GM18517 (cell line): ENCODE data around the gene SLC29A3.
"Not testable (repeated sequence)": the region's sequence is repeated elsewhere in the genome, so short reads cannot be mapped to it uniquely, and the experiment has no call there.

ENCODE experiments used
- ATAC-seq: cut with Tn5 transposase; IDR thresholded peaks from one replicate; pipeline ENCODE4 v1.9.1; 2021; ENCODE audit warnings: mild to moderate bottlenecking, moderate library complexity; ENCODE audit not compliant: unreplicated experiment

The SLC29A3 gene

DNA sequence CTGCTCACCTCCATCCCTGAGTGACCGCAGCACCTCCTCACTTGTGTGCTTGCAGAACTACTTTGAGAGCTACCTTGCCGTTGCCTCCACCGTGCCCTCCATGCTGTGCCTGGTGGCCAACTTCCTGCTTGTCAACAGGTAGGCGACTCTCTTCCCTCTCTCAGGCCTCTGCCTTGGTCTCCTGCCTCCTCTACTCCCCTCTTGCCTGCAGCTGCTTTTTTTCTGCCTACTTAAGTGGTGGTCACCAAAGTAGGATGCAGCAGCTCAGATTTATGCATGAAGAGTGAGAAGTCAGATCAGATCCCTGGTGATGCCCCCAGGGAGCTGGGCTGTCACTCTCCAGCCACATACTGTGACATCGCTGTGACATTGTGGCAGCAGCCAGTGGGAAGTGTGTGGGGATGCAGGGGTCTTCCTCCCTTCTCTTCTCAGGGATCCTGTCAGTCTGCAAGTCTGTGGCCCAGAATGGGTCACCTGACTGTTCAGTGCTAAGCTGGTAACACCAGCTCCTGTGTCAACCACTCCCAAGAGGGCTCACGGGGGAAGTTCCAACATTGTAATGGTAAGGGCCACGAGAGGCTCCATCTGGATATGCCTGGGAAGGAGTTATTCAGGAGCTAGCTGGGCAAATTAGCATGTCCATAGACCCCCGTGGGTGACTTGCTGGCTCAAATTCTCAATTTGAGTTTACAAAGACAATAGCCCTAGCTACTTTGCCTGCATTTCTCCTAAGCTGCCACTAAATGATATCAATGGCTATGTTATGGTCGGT lies 25.3 kb downstream of the SLC29A3 start:
- ATAC-seq, result no peak

DNA sequence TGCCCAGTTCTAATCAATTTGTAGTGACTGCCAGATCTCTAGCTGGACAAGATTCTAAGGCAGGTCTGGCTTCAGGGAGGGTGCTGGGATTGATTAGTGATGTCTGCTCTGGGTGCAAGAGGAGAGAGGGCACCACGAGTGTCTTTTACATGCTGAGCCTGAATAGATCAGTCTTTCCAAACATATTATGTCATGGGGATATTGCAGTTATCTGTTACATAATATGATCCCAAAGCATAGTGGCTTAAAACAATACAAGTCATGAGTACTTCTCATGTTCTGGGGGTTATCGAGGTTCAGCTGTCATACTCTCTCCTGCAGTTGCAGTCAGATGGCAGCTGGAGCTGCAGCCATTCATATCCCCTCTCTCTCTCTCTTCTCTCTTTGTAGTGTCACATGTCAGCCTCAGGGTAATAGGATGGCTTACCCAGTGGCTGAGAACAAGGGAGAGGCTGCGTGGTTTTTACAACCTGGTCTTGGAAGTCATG lies 26.0 kb downstream of the SLC29A3 start:
- ATAC-seq, result no peak

DNA sequence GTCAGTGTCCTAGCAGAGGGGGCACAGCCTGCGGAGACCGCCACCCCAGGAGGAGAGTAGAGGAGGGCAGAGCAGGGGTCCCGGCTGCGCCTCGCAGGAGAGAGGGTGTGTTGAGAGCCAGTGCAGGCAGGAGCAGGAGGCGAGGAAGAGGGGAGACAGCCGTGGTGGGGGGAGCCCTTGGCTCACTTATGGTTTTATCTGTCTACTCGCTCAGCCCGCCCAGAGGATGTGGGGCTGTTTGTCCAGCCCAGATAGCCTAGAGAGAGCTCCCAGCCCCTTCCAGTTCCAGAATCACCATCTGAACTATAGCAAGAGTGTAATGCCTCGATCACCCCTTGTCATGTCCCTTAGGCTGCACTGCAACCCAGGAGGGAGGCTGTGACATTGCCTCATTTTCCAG lies 26.6 kb downstream of the SLC29A3 start:
- ATAC-seq, result no peak

DNA sequence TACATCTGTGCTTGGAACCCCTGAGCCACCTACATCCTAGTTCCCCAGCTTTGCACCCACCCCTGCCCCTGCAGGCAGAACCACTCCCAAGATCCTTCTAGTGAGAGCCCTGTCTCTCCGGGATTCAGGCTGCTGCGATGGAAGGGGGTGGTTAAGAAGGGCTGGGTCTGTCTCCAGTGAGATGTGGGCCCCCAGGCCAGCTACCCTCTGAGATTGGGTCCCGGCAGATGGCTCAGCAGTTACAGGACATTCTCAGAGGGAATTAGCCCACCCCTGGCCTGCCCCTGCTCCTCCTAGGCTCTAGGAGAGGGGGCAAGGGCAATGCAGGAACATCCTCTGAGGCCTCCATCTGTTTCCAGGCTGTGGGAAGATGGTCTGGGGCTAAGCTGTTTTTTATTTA lies 27.7 kb downstream of the SLC29A3 start:
- ATAC-seq, result no peak

DNA sequence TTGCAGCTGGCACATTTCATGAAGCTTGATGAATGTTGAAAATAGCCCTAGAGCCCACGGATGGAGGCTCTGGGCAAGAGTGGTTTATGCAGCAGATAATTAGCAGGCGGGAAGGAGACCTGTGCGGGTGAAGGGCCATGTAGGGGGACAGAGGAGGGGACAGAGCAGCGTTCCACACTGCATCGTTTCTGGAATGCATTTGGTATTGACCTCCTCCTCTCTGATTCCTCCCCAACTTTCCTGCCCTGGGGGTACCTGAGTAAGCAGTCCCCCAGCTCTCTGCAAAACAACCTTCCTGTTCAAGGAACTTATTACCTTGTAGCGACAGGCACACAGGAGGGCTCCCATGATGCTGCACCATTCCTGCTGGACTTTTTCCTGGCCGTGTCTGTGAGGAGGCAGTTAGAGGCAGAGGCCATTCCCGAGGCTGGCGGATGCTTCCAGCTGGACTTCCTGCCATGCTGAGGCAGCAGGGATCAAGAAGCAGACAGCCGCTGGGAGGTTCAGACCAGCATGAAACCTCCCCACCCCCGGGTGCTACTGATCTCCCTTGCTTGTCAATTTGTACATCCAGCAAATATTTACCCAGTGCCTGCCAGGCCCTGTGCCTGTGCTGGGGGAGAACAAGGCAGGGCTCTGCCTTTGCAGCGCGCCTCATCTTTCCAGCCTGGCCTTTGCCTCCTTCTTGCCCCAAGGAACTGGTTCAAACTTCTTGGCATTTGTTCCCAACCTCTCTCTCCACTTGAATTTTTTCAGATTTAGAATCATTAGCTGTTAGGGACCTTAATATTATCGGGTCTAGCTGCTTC lies 28.7 kb downstream of the SLC29A3 start:
- no peak for ATAC-seq

- no peak for ATAC-seq
Measured at GRCh38 chr10:71348850-71349249, 29.8 kb downstream of the SLC29A3 start.

DNA sequence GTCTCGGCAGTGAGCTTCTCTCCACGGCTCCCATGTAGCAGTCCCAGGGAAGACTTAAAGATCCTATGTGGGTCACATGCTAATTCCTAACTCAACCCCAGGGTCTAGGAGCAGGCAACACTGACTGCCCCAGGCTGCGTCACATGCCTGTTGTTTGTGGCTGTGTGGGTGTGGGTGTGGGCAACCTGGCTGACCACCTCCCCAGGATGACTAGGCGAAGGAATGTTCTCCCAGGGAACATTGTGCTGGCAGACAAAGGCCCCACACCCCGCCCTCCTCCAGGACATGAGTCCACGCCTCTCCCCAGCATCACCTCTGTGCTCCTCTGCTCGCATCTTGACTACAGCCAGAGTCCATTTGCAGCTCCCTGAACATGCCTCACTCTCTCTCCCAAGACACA lies 30.3 kb downstream of the SLC29A3 start:
- no peak for ATAC-seq

DNA sequence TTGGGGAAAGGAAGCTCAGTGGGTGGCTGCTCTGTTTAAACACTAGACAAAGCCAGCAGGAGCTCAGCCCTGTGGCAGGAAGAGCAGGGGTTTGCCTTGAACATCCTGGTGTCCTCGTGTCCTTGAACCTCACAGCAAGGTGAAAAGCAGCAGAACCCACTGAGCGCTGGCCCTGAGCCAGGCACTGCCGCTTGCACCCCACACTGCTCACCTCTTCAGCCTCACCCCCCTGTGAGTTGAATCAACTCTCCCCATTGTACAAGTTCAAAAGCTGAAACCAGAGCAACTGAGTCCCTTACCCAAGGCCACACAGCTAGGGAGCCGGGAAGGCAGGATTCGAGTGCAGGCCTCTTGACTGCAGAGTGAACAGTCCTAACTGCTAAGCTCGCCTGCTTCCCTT lies 32.0 kb downstream of the SLC29A3 start:
- ATAC-seq, result no peak

DNA sequence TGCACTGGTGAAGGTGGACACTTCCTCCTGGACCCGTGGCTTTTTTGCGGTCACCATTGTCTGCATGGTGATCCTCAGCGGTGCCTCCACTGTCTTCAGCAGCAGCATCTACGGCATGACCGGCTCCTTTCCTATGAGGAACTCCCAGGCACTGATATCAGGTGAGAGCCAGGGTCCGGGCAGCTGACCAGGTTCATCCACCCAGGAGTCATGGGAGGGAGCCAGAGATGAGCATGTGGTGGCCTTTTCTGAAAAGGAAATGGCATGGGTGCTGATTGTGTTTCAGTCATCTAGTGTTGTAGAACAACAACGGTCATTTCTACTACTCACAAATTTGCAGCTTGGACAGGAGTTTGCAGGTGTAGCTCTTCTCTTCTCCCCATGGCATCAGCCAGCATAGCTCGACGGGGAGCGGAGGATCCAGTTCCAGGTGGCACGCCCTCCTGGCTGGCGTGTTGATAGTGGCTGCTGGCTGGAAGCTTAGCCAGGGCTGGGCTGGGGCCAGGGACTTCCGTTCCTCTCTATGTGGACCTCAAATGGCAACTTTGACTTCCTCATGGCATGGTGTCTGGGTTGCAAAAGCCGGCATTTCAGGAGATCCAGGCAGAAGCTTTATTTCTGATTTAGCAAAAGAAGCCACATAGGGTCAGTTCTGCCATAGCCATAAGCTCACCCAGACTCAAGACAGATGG lies 32.7 kb downstream of the SLC29A3 start:
- no peak for ATAC-seq

DNA sequence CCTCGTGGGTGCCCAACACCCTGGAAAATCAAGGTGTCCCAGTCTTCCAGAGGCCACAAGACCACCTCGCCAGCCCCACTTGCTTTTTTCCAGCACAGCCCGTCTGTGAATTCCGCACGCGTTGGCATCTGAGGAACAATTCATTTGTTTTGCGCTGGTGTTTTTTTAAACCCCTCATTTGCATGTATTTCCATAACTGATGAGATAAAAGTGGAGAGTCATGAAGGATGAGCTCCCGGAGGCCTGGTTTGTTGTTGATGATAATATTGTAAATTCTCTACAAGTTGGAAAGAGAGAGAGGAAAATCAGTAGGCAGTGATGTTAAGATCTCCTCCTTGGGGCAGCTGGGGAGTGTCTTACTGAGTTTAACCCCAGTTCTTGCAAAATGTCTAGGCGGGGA lies 34.6 kb downstream of the SLC29A3 start:
- no peak for ATAC-seq

DNA sequence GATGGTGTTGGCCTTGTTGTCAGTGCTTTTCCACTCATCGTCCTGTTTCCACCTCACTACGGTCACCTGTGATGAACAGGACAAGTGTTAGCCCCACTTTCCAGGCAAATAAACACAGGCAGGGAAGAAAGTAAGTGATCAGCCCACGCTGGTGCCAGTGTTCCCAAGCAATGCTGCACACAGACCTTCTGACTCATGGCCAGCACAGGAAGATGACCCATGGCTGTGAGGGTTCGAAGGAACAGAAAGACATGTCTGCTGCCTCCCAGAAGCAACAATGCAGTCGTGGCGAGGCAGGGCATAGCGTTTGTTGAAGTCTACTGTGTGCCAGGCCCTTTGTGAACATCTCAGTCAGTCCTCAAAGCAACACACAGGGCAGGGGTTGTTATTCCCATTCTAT lies 35.7 kb downstream of the SLC29A3 start:
- no peak for ATAC-seq

DNA sequence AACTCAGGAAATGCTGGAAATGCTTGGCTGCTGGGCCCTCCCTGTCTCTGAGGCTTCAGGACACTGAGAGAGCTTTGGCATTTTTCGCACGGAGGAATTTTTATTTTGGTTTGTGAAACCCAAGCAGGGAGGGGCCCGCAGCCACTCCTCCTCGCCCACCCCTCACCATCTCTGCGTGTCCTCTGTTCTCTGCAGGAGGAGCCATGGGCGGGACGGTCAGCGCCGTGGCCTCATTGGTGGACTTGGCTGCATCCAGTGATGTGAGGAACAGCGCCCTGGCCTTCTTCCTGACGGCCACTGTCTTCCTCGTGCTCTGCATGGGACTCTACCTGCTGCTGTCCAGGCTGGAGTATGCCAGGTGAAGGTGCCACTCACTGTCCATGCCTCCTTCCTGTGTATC lies 36.8 kb downstream of the SLC29A3 start:
- ATAC-seq, result no peak

DNA sequence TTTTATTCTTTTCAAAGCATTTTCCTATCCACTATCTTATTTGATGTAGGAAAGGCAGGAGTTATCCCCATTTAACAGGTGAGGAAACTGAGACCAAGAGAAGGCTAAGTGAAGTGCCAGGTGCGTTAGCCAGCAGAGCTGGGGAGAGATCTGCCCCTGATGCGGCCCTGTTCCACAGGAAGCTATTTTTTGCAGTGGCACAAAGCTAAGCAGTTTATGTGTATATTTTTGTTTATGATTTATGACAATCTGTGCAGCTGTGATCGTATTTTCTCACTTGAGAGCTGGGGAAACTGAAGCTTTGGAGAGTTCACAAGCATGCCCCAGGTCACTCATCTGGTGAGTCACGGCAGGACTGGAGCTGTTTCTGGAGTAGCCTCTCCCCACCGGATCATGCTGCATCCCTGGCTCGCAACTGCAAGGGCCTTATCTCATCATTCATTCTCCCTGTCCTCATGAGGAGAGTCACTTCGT lies 38.8 kb downstream of the SLC29A3 start:
- no peak for ATAC-seq

GRCh38 chr10:71358277-71358676 lies 39.2 kb downstream of the SLC29A3 start:
- no peak for ATAC-seq

DNA sequence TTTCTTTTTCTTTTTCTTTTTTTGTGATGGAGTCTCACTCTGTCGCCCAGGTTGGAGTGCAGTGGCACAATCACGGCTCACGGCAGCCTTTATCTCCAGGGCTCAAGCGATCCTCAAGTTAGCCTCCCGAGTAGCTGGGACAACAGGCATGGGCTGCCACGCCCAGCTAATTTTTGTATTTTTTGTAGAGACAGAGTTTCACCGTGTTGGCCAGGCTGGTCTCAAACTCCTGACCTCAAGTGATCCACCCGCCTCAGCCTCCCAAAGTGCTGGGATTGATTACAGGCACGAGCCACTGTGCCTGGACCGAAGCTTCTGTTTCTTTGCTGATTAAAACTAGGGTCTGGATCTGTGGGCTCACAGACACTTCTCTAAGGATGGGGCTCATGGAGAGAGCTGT lies 39.8 kb downstream of the SLC29A3 start:
- not testable (repeated sequence) for ATAC-seq

DNA sequence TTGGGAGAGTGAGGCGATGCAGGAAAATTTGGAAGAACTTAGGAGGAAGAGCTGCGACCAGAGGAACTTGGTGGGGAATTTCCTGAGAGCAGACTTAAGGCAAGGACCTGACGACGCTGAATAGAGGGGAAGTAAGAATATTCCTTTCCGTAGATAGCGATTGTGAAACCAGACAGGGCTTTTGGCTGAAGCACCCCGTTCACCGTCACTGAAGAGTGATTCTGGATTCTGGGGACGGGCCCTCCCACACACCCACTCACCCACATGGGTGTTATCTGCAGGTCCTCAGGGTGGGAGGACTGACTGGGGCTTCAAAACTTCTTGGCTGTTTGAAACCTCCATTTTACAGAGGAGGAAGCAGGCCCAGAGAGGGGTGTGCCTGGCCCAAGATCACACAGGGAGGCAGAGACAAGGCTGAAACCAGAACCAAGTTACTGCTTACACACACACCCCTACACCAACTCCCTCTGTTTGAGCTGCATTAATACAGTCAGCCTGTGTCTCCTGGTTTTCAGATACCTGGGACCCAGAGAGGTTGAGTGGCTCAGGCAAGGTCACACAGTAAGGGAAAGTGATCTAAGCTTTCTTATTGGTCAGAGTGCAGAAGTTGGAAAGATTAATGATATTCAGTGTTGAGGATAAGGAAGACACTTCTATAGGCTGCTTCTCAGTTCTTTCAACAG lies 40.4 kb downstream of the SLC29A3 start:
- no peak for ATAC-seq

GRCh38 chr10:71360735-71361134 lies 41.7 kb downstream of the SLC29A3 start:
- no peak for ATAC-seq

- ATAC-seq, result no peak
Measured at GRCh38 chr10:71361581-71361980, 42.5 kb downstream of the SLC29A3 start.

- ATAC-seq, result no peak
Measured at GRCh38 chr10:71362141-71362540, 43.1 kb downstream of the SLC29A3 start.

DNA sequence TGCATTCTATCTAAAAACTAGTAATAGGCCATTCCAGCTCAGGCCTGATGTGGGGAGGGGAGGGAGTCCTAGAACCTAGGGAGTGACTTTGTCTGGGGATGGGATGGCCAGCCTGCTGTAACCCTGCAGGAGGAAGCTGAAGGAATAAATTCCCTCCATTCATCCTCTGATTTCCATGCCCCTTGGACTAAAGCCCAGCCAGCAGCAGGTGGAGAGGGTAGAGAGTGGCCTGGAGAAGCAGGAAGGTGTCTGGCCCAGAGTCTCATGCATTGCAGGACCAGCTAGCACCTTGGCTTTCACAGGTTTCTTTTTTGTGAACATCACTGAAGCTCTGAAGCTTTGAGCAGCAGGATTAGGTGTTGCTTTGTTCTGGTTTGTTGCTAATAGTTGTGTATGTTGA lies 44.9 kb downstream of the SLC29A3 start:
- ATAC-seq, result no peak

DNA sequence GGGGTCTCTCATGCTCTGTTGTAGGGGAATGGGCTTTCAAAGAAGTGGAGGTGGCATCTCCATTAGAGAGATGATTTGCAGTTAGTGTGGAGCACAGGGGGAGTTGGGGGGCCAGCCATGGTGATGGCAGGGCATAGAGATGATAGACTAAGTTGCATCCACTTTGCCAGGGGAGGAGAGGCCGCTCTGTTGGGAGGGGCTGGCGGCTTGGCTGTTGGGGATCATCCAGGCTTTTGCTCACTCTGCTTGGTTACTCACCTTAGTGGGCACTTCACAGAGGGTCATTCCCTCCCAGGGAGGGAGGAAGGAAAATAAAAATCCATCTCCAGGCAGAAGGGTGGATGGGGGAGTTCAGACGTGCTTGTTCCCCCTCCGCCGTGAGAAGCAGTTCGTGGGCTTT lies 46.3 kb downstream of the SLC29A3 start:
- ATAC-seq, result no peak
